Measurements from ENCODE around the gene RASGRF1.

The RASGRF1 gene

GRCh38 chr15:79067969-79068368 lies 22.6 kb downstream of the RASGRF1 start:
- no peak for DNase-seq (ENCODE audit: low read depth)

GRCh38 chr15:79067072-79067833 lies 23.3 kb downstream of the RASGRF1 start:
- DNase-seq (ENCODE audit: low read depth): no peak

- DNase-seq (ENCODE audit: low read depth): no peak
These were observed 24.0 kb downstream of the RASGRF1 start for GRCh38 chr15:79066391-79067071.

GRCh38 chr15:79065706-79066376 lies 24.7 kb downstream of the RASGRF1 start:
- no peak for DNase-seq (ENCODE audit: low read depth)

GRCh38 chr15:79065361-79065705 lies 25.2 kb downstream of the RASGRF1 start:
- DNase-seq (ENCODE audit: low read depth): no peak

GRCh38 chr15:79064496-79064895 lies 26.1 kb downstream of the RASGRF1 start:
- no peak for DNase-seq (ENCODE audit: low read depth)

- no peak for DNase-seq (ENCODE audit: low read depth)
These were observed 30.4 kb downstream of the RASGRF1 start for GRCh38 chr15:79060175-79060574.

GRCh38 chr15:79059081-79059572 lies 31.5 kb downstream of the RASGRF1 start:
- DNase-seq (ENCODE audit: low read depth): no peak

- no peak for DNase-seq (ENCODE audit: low read depth)
These were observed 32.2 kb downstream of the RASGRF1 start for GRCh38 chr15:79058260-79058850.

- DNase-seq (ENCODE audit: low read depth): no peak
These were observed 33.5 kb downstream of the RASGRF1 start for GRCh38 chr15:79057050-79057449.

GRCh38 chr15:79054350-79054749 lies 36.2 kb downstream of the RASGRF1 start:
- no peak for DNase-seq (ENCODE audit: low read depth)

- DNase-seq (ENCODE audit: low read depth): no peak
These were observed 36.7 kb downstream of the RASGRF1 start for GRCh38 chr15:79053894-79054293.

GRCh38 chr15:79051941-79052731 lies 38.4 kb downstream of the RASGRF1 start:
- no peak for DNase-seq (ENCODE audit: low read depth)

GRCh38 chr15:79051029-79051428 lies 39.6 kb downstream of the RASGRF1 start:
- DNase-seq (ENCODE audit: low read depth): no peak

GRCh38 chr15:79050341-79050740 lies 40.2 kb downstream of the RASGRF1 start:
- no peak for DNase-seq (ENCODE audit: low read depth)

- DNase-seq (ENCODE audit: low read depth): no peak
These were observed 41.2 kb downstream of the RASGRF1 start for GRCh38 chr15:79049416-79049815.

- no peak for DNase-seq (ENCODE audit: low read depth)
These were observed 42.7 kb downstream of the RASGRF1 start for GRCh38 chr15:79047676-79048439.

- DNase-seq (ENCODE audit: low read depth): no peak
These were observed 43.7 kb downstream of the RASGRF1 start for GRCh38 chr15:79046691-79047404.

GRCh38 chr15:79045041-79045440 lies 45.5 kb downstream of the RASGRF1 start:
- DNase-seq (ENCODE audit: low read depth): no peak

GRCh38 chr15:79042213-79042928 lies 48.2 kb downstream of the RASGRF1 start:
- DNase-seq (ENCODE audit: low read depth): no peak
